ENCODE measurements around the gene RNF26. TPM values are rescaled to one million over a fixed set of nuclear protein-coding genes. Genes with fewer than 3 reads are reported as not detected.

The RNF26 gene
- total RNA-seq, 1 experiment from 2014 or later: 45.6 TPM

- ChIA-PET RAD21 (ENCODE audit: low non-redundant PET in 1 of 2, low total read pairs in 2 of 2, uncharacterized antibody in 2 of 2, unreplicated experiment in 2 of 2) (no interaction called here), POLR2A (no interaction called here), CTCF (interaction anchor here (0.9 to 1.2 kb wide), 2 partner anchors 21 to 37 kb away, joined by 3 read pairs; no protein-coding TSS in a partner anchor)
- Histone ChIP-seq H4K20me1 (ENCODE audit: insufficient read depth) (no peaks in the 10 kb centered on the region), H3K36me3 (ENCODE audit: control insufficient read depth in 1 of 2, insufficient read depth in 2 of 2, low read length in 2 of 2) (peaks cover 0 to 4% of the 10 kb centered on the region in 2 experiments; a peak in 1 of 4 replicates), H3K9me3 (ENCODE audit: control insufficient read depth in 1 of 2, insufficient read depth in 1 of 2, low read depth in 1 of 2, low read length in 2 of 2) (no peaks in the 10 kb centered on the region), H3K27me3 (ENCODE audit: insufficient read depth, low read length) (no peaks in the 10 kb centered on the region), H3K27ac (ENCODE audit: low read depth, low read length) (no peak overlapping the region), H3K79me2 (ENCODE audit: insufficient read depth, low read length) (no peaks in the 10 kb centered on the region; the same call in 1 of the 2 replicates), H3K4me2 (ENCODE audit: low read length) (no peak overlapping the region), H3K9ac (ENCODE audit: low read length) (no peak overlapping the region), H3K4me1 (ENCODE audit: control insufficient read depth in 1 of 2, insufficient read depth in 2 of 2, low read length in 2 of 2) (peaks cover 16 to 45% of the 10 kb centered on the region in 2 experiments), H2AFZ (ENCODE audit: low read depth, low read length, poor library complexity, severe bottlenecking) (no peak overlapping the region), H3K4me3 (replicated peaks in 1 of 2; ENCODE audit: low read depth in 1 of 2, low read length in 2 of 2) (no peak overlapping the region), H3K9me2 (ENCODE audit: insufficient read depth) (no peaks in the 10 kb centered on the region)
- TF ChIP-seq ELF1 (IDR thresholded peaks at IDR 0.05; ENCODE audit: borderline replicate concordance, low read depth): no peak
- TF ChIP-seq ATF3 (IDR thresholded peaks at IDR 0.05): no peak
- no peak for TF ChIP-seq CBX3 (IDR thresholded peaks at IDR 0.05; ENCODE audit: low read depth)
- no peak for TF ChIP-seq EZH2 (IDR thresholded peaks at IDR 0.05)
- TF ChIP-seq EZH2phosphoT487 (IDR thresholded peaks at IDR 0.05; ENCODE audit: borderline replicate concordance): no peak
- no peak for TF ChIP-seq ZBTB33 (IDR thresholded peaks at IDR 0.05; ENCODE audit: extremely low read depth, insufficient replicate concordance, low read length)
- intact Hi-C loops (cut with micrococcal nuclease): no loop called here
- ATAC-seq (no peak), DNase-seq (ENCODE audit: low read depth, low spot score) (no peak)
- no TSS peak for BruUV-seq (replicated peaks)
Measured at GRCh38 chr11:119319136-119319699, 15.1 kb upstream of the RNF26 start.

All from HCT116 (cell line).